IPS-15b (cell line): ENCODE data around the gene MLX.

ENCODE experiments used
- H3K27me3 ChIP-seq: one replicate; pipeline ENCODE4 v1.6.1; 2013; ENCODE audit warnings: low read length; ENCODE audit not compliant: control insufficient read depth, insufficient read depth
- H3K36me3 ChIP-seq: one replicate; pipeline ENCODE4 v1.6.1; 2013; ENCODE audit warnings: low read length; ENCODE audit not compliant: control insufficient read depth, insufficient read depth
- H3K4me1 ChIP-seq: one replicate; pipeline ENCODE4 v1.6.1; 2013; ENCODE audit warnings: mild to moderate bottlenecking, low read length; ENCODE audit not compliant: control insufficient read depth, insufficient read depth
- H3K4me3 ChIP-seq: one replicate; pipeline ENCODE4 v1.5.1; 2013; ENCODE audit warnings: low read depth, low read length
- H3K9ac ChIP-seq: one replicate; pipeline ENCODE4 v1.6.1; 2013; ENCODE audit warnings: low read depth, mild to moderate bottlenecking, low read length
- H3K9me3 ChIP-seq: one replicate; pipeline ENCODE4 v1.6.1; 2013; ENCODE audit warnings: mild to moderate bottlenecking, low read length; ENCODE audit not compliant: control insufficient read depth, insufficient read depth

The MLX gene

GRCh38 chr17:42574463-42574862 lies 7.6 kb downstream of the MLX start:
- peaks cover 2% of the 10 kb centered on the region for H3K4me1 ChIP-seq
- no peak overlapping the region for H3K4me3 ChIP-seq
- H3K9me3 ChIP-seq: no peaks in the 10 kb centered on the region
- H3K36me3 ChIP-seq: peaks cover 42% of the 10 kb centered on the region
- H3K9ac ChIP-seq: no peak overlapping the region
- no peaks in the 10 kb centered on the region for H3K27me3 ChIP-seq

GRCh38 chr17:42577140-42577531 lies 10.2 kb downstream of the MLX start:
- Histone ChIP-seq H3K9me3 (no peaks in the 10 kb centered on the region), H3K9ac (peak overlapping the region; percentile 93), H3K4me1 (peaks cover 2% of the 10 kb centered on the region), H3K36me3 (peaks cover 33% of the 10 kb centered on the region), H3K27me3 (no peaks in the 10 kb centered on the region), H3K4me3 (peak overlapping the region; percentile 99)

- Histone ChIP-seq H3K4me3 (peak within 1 kb of the TSS; percentile 99), H3K27me3 (no peaks in the 10 kb centered on the region), H3K9me3 (no peaks in the 10 kb centered on the region), H3K36me3 (peaks cover 39% of the 10 kb centered on the region), H3K9ac (peak within 1 kb of the TSS; percentile 98), H3K4me1 (peaks cover 2% of the 10 kb centered on the region)
These were observed 10.8 kb downstream of the MLX start, which contains the start of gene PSMC3IP for GRCh38 chr17:42577532-42578281. Gene PSMC3IP, minus strand, starts transcription at chr17:42577729. Its CDS starts 43 bp downstream, at chr17:42577686.

- H3K36me3 ChIP-seq: peaks cover 37% of the 10 kb centered on the region
- H3K4me1 ChIP-seq: peaks cover 2% of the 10 kb centered on the region
- H3K27me3 ChIP-seq: no peaks in the 10 kb centered on the region
- peak overlapping the region; percentile 99 for H3K4me3 ChIP-seq
- peak overlapping the region; percentile 98 for H3K9ac ChIP-seq
- H3K9me3 ChIP-seq: no peaks in the 10 kb centered on the region
These were observed 11.5 kb downstream of the MLX start for GRCh38 chr17:42578282-42578869.

- H3K9ac ChIP-seq: no peak overlapping the region
These were observed 13.1 kb downstream of the MLX start for GRCh38 chr17:42579794-42580551.

GRCh38 chr17:42581744-42582270 lies 14.9 kb downstream of the MLX start:
- peaks cover 39% of the 10 kb centered on the region for H3K36me3 ChIP-seq
- no peak overlapping the region for H3K9ac ChIP-seq
- H3K4me3 ChIP-seq: no peak overlapping the region
- H3K4me1 ChIP-seq: peaks cover 2% of the 10 kb centered on the region
- H3K27me3 ChIP-seq: no peaks in the 10 kb centered on the region
- no peaks in the 10 kb centered on the region for H3K9me3 ChIP-seq

More at GRCh38 chr17:42579794-42580551, 13.1 kb downstream of the MLX start:
- H3K27me3 ChIP-seq: no peaks in the 10 kb centered on the region
- H3K4me3 ChIP-seq: no peak overlapping the region
- peaks cover 2% of the 10 kb centered on the region for H3K4me1 ChIP-seq
- peaks cover 36% of the 10 kb centered on the region for H3K36me3 ChIP-seq
- H3K9me3 ChIP-seq: no peaks in the 10 kb centered on the region

- Histone ChIP-seq H3K9ac (no peak overlapping the region), H3K36me3 (peaks cover 34% of the 10 kb centered on the region)
These were observed 18.0 kb downstream of the MLX start for GRCh38 chr17:42584880-42585279.

GRCh38 chr17:42585353-42585752 lies 18.5 kb downstream of the MLX start:
- Histone ChIP-seq H3K4me3 (no peak overlapping the region), H3K9me3 (no peaks in the 10 kb centered on the region), H3K36me3 (peaks cover 34% of the 10 kb centered on the region), H3K27me3 (no peaks in the 10 kb centered on the region), H3K4me1 (no peaks in the 10 kb centered on the region), H3K9ac (no peak overlapping the region)

More at GRCh38 chr17:42584880-42585279, 18.0 kb downstream of the MLX start:
- Histone ChIP-seq H3K27me3 (no peaks in the 10 kb centered on the region), H3K9me3 (no peaks in the 10 kb centered on the region), H3K4me3 (no peak overlapping the region), H3K4me1 (no peaks in the 10 kb centered on the region)

GRCh38 chr17:42586514-42587230 lies 19.8 kb downstream of the MLX start:
- Histone ChIP-seq H3K36me3 (peaks cover 29% of the 10 kb centered on the region), H3K9ac (no peak overlapping the region), H3K27me3 (no peaks in the 10 kb centered on the region), H3K4me1 (no peaks in the 10 kb centered on the region), H3K4me3 (no peak overlapping the region), H3K9me3 (no peaks in the 10 kb centered on the region)

- Histone ChIP-seq H3K27me3 (no peaks in the 10 kb centered on the region), H3K36me3 (no peaks in the 10 kb centered on the region), H3K9ac (no peak overlapping the region), H3K4me3 (no peak overlapping the region), H3K4me1 (no peaks in the 10 kb centered on the region), H3K9me3 (no peaks in the 10 kb centered on the region)
These were observed 24.0 kb downstream of the MLX start for GRCh38 chr17:42590886-42591285.

GRCh38 chr17:42591411-42591810 lies 24.5 kb downstream of the MLX start:
- H3K36me3 ChIP-seq: no peaks in the 10 kb centered on the region

More at GRCh38 chr17:42591411-42591810, 24.5 kb downstream of the MLX start:
- no peak overlapping the region for H3K4me3 ChIP-seq
- no peaks in the 10 kb centered on the region for H3K27me3 ChIP-seq
- H3K4me1 ChIP-seq: no peaks in the 10 kb centered on the region
- H3K9ac ChIP-seq: no peak overlapping the region
- H3K9me3 ChIP-seq: no peaks in the 10 kb centered on the region
